HK-2 (cell line): Measurements from ENCODE around the gene HEXA.

Experiments
- DNase-seq: peaks from one replicate; pipeline ENCODE4 v3.0.0-alpha.2; 2018; ENCODE audit not compliant: unreplicated experiment

The HEXA gene

GRCh38 chr15:72375501-72375845 is 341 bp downstream of the HEXA start:
- DNase-seq, result no peak

- DNase-seq, result no peak
These were observed 3.5 kb downstream of the HEXA start for GRCh38 chr15:72372361-72372760.

DNA sequence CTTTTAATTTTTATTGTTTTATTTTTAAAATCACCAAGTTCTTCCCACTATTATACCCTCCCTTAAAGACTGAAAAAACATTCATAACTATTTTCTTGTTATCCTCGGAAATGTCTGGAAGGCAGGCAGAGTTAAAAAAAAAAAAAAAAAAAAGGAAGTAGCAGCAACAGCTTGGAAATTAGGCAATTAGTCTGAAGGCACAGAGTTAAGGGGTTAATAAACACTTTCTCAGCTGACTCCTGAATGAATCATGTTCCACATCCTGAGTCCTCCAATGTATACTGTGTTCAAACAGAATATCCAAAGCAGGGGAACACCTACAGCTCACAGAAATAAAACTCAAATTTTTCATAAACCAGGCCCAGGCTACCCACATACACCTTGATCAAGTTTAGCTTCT is 5.8 kb downstream of the HEXA start:
- DNase-seq, result no peak

DNA sequence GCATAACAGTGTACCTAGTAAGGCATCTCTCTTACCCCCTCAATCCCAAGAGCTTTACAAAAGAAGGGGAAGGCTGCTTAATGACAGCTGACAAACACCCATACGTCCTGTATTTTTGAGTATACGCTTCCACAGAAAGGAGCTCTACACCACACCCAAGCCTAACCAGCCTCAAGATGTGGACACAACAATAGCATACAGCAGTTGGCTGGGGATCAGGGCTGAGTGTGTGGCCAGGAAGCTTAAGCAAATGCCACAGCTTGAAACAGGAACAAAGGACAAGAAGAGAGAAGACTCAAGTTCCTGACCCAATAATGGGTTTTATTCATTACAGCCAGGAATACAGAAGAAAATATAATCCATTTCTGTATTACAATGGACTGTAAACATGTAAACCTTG is 6.9 kb downstream of the HEXA start:
- DNase-seq, result no peak

- no peak for DNase-seq
These were observed 7.5 kb downstream of the HEXA start for GRCh38 chr15:72368325-72368724.

DNA sequence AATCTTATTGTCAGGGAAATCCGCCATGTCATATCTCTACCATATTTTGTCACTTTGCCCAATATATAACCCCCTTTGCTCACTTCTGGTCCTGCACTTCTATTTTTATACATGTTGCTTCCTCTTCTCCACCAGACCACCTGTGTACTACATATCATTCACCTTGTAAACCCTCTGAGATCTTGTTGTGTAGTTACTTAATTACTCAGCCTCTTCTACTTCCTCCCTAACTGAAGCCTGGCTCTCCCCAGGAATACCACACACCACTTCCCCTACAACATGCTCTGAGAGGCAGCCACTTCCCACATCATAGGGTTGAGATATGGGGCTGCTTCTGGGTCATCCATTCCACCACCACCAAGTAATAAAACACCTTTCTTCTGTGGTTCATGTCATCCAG is 10.0 kb downstream of the HEXA start:
- DNase-seq, result no peak

DNA sequence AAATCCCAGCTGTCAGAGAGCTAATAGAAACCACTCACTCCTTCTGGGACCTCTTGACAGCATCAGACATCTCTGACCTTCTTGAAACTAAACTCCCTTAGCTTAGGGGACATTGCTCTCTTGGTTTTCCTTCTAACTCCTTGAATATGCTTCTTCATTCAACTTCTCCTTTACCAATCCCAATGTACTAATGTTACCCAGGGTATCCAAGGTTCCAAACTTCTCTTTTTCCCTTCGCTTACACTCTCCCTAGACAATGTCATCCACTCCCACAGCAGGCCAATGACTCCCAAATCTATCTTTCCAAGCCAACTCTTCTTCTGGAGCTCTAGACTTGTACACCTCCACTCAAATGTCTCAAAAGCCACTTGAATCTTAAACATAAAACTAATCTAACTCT is 14.6 kb downstream of the HEXA start:
- no peak for DNase-seq

DNA sequence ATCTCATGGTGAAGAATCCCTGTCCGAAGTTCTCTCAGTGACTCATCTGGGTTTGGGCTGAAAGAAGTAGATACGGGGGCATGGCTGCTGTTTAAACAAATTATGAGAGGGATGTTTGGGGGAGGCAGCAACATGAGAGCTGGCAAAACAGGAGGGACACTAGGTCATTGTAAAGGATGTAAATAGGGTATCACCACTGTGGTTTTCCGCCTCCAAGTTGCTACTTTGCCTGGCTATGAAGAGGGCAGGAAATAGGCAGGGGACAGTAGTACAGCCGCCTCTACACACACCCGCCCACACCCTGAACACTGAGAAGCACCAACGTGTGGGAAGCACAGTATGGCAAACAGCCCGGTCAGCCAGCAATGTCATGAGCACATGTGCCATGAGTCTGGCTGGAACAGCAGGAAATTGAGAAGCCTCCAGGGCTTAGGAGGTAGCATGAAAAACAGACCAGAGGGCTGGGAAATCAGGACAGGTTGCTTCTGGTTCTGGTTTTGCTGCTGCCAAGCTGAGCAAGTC is 17.1 kb downstream of the HEXA start:
- DNase-seq, result no peak

GRCh38 chr15:72358121-72358520 is 17.7 kb downstream of the HEXA start:
- DNase-seq, result no peak

- DNase-seq, result no peak
These were observed 21.3 kb downstream of the HEXA start for GRCh38 chr15:72354496-72354895.

GRCh38 chr15:72353266-72353665 is 22.5 kb downstream of the HEXA start:
- no peak for DNase-seq

DNA sequence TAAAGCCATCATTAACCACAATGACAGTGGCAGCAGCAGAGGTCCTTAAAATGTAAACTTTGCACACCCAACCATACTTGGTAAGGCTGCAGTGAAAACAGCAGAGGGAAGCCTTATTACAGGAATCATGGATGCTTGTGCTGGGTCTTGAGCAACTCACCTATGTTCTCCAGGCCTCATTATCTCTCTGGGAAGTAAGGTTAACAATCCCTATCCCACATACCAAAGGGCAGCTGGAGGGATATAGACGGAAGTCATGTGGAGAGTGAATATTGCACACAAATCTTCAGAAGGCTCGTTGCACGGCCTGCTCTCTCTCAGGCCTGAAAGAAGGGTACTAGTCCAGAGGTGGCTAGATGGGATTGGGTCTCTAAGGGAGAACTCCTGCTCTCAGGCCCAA is 30.0 kb downstream of the HEXA start:
- no peak for DNase-seq

GRCh38 chr15:72345280-72345679 is 30.5 kb downstream of the HEXA start:
- no peak for DNase-seq

DNA sequence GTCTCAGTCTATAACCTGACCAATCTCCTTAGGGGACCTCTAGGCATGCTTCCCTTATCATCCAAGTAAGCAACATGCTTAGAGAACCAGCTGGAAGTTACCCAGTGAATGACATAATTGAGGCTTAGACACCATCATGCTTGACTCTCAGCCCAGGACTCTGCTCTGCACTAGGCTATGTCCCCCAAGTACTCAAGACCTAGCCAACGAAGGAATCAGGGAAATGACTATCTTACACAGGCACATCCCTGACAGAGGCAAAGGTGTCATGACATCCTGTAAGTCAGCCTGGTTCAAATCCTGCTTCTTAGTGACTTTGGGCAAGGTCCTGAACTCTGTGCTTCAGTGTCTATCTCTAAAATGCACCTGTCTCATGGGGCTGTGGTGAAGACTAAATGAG is 31.2 kb downstream of the HEXA start:
- DNase-seq, result no peak

DNA sequence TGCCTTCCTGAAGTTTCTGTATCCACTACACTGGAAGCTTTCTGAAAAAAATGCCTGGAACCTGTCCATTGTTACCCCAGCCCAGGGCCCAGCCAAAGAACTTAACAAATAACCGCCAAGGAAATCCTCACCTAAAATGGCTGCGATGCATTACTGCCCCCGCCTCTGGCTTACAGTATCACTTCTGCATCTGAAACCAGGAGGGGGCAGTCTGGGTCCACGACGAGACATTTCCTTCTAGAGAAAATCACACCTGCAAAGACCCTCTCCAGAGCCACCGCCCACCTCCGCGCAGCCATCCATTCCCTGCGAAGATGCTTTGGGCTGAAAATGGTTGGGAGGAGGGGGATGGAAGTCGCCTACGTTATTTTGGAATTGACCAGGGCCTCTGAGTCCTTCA is 33.4 kb downstream of the HEXA start:
- peak; percentile 10 for DNase-seq

DNA sequence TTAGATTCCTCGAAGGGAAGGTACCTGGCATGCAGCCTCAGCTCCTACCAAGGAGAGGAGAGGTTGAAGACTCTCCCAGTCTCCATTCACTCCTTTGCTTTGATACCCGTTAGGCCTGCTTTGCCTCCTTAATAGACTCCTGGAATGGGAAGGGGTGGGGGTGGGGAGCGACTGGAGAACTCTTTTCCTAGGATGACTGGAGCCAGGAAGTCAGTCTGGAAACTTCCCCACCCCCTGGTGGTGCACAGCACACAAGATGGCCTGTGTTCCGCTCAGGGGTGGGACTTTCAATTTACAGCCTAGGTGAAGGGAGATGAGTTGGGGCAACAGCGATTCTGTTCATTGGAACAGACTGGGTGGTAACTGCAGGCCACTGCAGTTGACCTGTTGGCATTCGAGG is 34.5 kb downstream of the HEXA start:
- DNase-seq, result no peak

- DNase-seq, result no peak
These were observed 35.4 kb downstream of the HEXA start for GRCh38 chr15:72340366-72340765.

GRCh38 chr15:72339777-72340177 is 36.0 kb downstream of the HEXA start:
- DNase-seq, result peak; percentile 11

GRCh38 chr15:72338617-72339321 is 37.0 kb downstream of the HEXA start:
- DNase-seq, result no peak

- DNase-seq, result no peak
These were observed 37.7 kb downstream of the HEXA start for GRCh38 chr15:72338148-72338547.

- DNase-seq, result no peak
These were observed 41.0 kb downstream of the HEXA start for GRCh38 chr15:72334842-72335241.

- no peak for DNase-seq
These were observed 44.8 kb downstream of the HEXA start for GRCh38 chr15:72331021-72331420.

GRCh38 chr15:72323752-72324151 is 52.1 kb downstream of the HEXA start:
- no peak for DNase-seq

DNA sequence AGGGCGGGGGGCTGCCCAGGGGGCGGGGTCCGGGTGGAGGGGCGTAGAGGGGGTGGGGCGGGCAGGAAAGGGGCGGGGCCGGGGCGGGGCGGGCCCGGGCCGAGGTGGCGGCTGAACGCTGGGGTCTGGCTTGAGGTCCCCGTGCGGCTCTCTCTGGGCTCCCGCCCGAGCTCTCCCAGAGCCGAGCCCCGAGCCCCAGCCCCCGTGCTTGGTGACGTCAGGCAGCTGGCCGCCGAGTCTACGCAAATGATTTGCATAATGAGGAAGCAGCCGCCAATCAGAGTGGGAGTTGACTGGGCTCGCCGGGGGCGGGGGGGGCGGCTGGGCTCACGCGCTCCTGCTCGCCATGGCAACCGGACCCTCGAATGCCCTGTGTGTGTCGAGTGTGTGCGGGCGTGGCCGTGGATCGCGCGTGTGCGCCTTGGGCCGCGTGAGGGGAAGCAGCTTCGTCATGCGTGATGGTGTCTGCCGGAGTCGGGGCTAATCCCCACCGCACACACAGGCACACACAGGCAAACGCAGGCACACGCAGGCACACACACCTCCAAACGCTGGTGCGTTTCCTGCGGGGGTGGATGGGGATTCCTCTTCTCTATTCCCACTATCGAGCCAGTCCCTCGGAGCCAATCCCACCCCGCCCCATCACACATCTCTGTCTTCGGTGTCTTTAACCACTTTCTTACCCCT is 55.7 kb downstream of the HEXA start, which contains the start of gene CELF6:
CELF6 (minus strand) TSS at position 173 of the 687 bp plus-strand sequence. CDS start 283 bp downstream, outside the sequence.
- DNase-seq, result peak; percentile 76
